Testis (tissue), 2 donors: ENCODE measurements around the gene NEK9.

ENCODE experiments used
- CTCF ChIP-seq, 3 experiments: fragments of 450-650 bp in 2 of 3; fragments of 200-600 bp in 1 of 3; sonication (generic) in 1 of 3; IDR thresholded peaks; one replicate each; pipeline ENCODE4 v1.5.1; 2016 to 2019; ENCODE audit warnings: antibody characterized with exemption in 3 of 3, mild to moderate bottlenecking in 2 of 3, moderate library complexity in 1 of 3
- POLR2A ChIP-seq: fragments of 450-650 bp; IDR thresholded peaks from one replicate; pipeline ENCODE4 v1.6.1; 2017; ENCODE audit warnings: antibody characterized with exemption, mild to moderate bottlenecking, moderate library complexity

- no peak for TF ChIP-seq CTCF (IDR thresholded peaks at IDR 0.05)
- TF ChIP-seq POLR2A = no peak
Measured at GRCh38 chr14:75125617-75126016, 1.2 kb downstream of the NEK9 start.
